H9 (cell line): ENCODE measurements around the gene PRSS23. TPM values are rescaled to one million over a fixed set of nuclear protein-coding genes. Genes with fewer than 3 reads are reported as not detected.

ENCODE experiments used
- DNase-seq: peaks from one replicate; pipeline ENCODE4 v3.0.0-alpha.2; 2017
- H2AFZ ChIP-seq: one replicate; pipeline ENCODE4 v1.6.1; 2013; ENCODE audit warnings: mild to moderate bottlenecking, low read length, control low read depth, moderate library complexity
- H2AK5ac ChIP-seq: 2 replicates; pipeline ENCODE4 v1.6.1; 2013; ENCODE audit warnings: low read length, control low read depth, mixed read lengths; ENCODE audit not compliant: insufficient read length
- H2BK120ac ChIP-seq: one replicate; pipeline ENCODE4 v1.6.1; 2013; ENCODE audit warnings: low read depth, mild to moderate bottlenecking, low read length, control low read depth, inconsistent platforms; ENCODE audit not compliant: poor library complexity, severe bottlenecking
- H2BK12ac ChIP-seq: 2 replicates; pipeline ENCODE4 v1.6.1; 2013; ENCODE audit warnings: low read length, control low read depth, mixed read lengths, low read depth; ENCODE audit not compliant: insufficient read length
- H2BK15ac ChIP-seq: 2 replicates; pipeline ENCODE4 v1.6.1; 2013; ENCODE audit warnings: low read depth, low read length, control low read depth
- H2BK20ac ChIP-seq: one replicate; pipeline ENCODE4 v1.6.1; 2013; ENCODE audit warnings: low read depth, mild to moderate bottlenecking, low read length, control low read depth, inconsistent platforms; ENCODE audit not compliant: poor library complexity, severe bottlenecking
- H2BK5ac ChIP-seq: 2 replicates; pipeline ENCODE4 v1.6.1; 2013; ENCODE audit warnings: low read length, control low read depth, mixed read lengths; ENCODE audit not compliant: insufficient read length
- H3K14ac ChIP-seq: 2 replicates; pipeline ENCODE4 v1.6.1; 2013; ENCODE audit warnings: low read length, control low read depth; ENCODE audit not compliant: insufficient read depth
- H3K18ac ChIP-seq: 2 replicates; pipeline ENCODE4 v1.6.1; 2013; ENCODE audit warnings: low read depth, mild to moderate bottlenecking, mixed read lengths, low read length, control low read depth; ENCODE audit not compliant: insufficient read length
- H3K23ac ChIP-seq: 2 replicates; pipeline ENCODE4 v1.6.1; 2013; ENCODE audit warnings: low read length, control low read depth, mixed read lengths, low read depth; ENCODE audit not compliant: insufficient read length
- H3K23me2 ChIP-seq: 2 replicates; pipeline ENCODE4 v1.6.1; 2013; ENCODE audit warnings: low read depth, mild to moderate bottlenecking, mixed read lengths, low read length, control low read depth; ENCODE audit not compliant: insufficient read length, poor library complexity, severe bottlenecking
- H3K27ac ChIP-seq: 2 replicates; pipeline ENCODE4 v1.5.1; 2013; ENCODE audit warnings: low read length, control low read depth, mixed read lengths, low read depth; ENCODE audit not compliant: insufficient read length
- H3K27me3 ChIP-seq: 2 replicates; pipeline ENCODE4 v1.6.1; 2013; ENCODE audit warnings: low read length, control low read depth, inconsistent platforms; ENCODE audit not compliant: insufficient read depth
- H3K4ac ChIP-seq: 2 replicates; pipeline ENCODE4 v1.6.1; 2013; ENCODE audit warnings: low read depth, mild to moderate bottlenecking, control low read depth, inconsistent platforms, low read length, moderate library complexity
- H3K4me1 ChIP-seq: 2 replicates; pipeline ENCODE4 v1.6.1; 2013; ENCODE audit warnings: low read length, control low read depth, inconsistent platforms; ENCODE audit not compliant: insufficient read depth
- H3K4me2 ChIP-seq: 2 replicates; pipeline ENCODE4 v1.6.1; 2013; ENCODE audit warnings: low read length, control low read depth, mixed read lengths; ENCODE audit not compliant: insufficient read length, insufficient read depth
- H3K56ac ChIP-seq: 2 replicates; pipeline ENCODE4 v1.6.1; 2013; ENCODE audit warnings: low read depth, mild to moderate bottlenecking, mixed read lengths, low read length, control low read depth; ENCODE audit not compliant: insufficient read length
- H3K79me1 ChIP-seq: 2 replicates; pipeline ENCODE4 v1.6.1; 2013; ENCODE audit warnings: low read depth, mild to moderate bottlenecking, moderate library complexity, low read length, control low read depth, inconsistent platforms; ENCODE audit not compliant: insufficient read depth, poor library complexity, severe bottlenecking
- H3K79me2 ChIP-seq: 2 replicates; pipeline ENCODE4 v1.6.1; 2013; ENCODE audit warnings: low read length, control low read depth, inconsistent platforms; ENCODE audit not compliant: insufficient read depth
- H3K9ac ChIP-seq: 2 replicates; pipeline ENCODE4 v1.6.1; 2013; ENCODE audit warnings: low read length, control low read depth, mixed read lengths; ENCODE audit not compliant: insufficient read length; ENCODE audit errors: extremely low read depth
- H3K9me3 ChIP-seq: one replicate; pipeline ENCODE4 v1.6.1; 2013; ENCODE audit warnings: low read depth, low read length, inconsistent platforms; ENCODE audit not compliant: control insufficient read depth
- H3T11ph ChIP-seq: one replicate; pipeline ENCODE4 v1.6.1; 2013; ENCODE audit warnings: mild to moderate bottlenecking, low read length, control low read depth, inconsistent platforms
- H4K20me1 ChIP-seq: one replicate; pipeline ENCODE4 v1.6.1; 2013; ENCODE audit not compliant: control insufficient read depth, insufficient read length, insufficient read depth
- H4K5ac ChIP-seq: 2 replicates; pipeline ENCODE4 v1.6.1; 2013; ENCODE audit warnings: low read depth, mild to moderate bottlenecking, mixed read lengths, low read length, control low read depth; ENCODE audit not compliant: insufficient read length
- H4K8ac ChIP-seq: replicated peaks from 2 replicates; pipeline ENCODE4 v1.6.1; 2013; ENCODE audit warnings: low read length, control low read depth, mixed read lengths, low read depth; ENCODE audit not compliant: insufficient read length
- H4K91ac ChIP-seq: 2 replicates; pipeline ENCODE4 v1.6.1; 2013; ENCODE audit warnings: low read depth, mild to moderate bottlenecking, moderate library complexity, mixed read lengths, low read length, control low read depth; ENCODE audit not compliant: insufficient read length
- H3K27ac Mint-ChIP-seq, 3 experiments: 2 replicates in 2 of 3; 3 replicates in 1 of 3; pipeline ENCODE4 v1.8.0; 2020 to 2021; ENCODE audit warnings: mixed read lengths in 3 of 3, mild to moderate bottlenecking in 1 of 3, moderate library complexity in 1 of 3
- H3K27me3 Mint-ChIP-seq: 2 replicates; pipeline ENCODE4 v1.8.0; 2021; ENCODE audit warnings: low read depth, mild to moderate bottlenecking, moderate library complexity, mixed read lengths
- H3K36me3 Mint-ChIP-seq, 3 experiments: 2 replicates in 2 of 3; 3 replicates in 1 of 3; pipeline ENCODE4 v1.8.0; 2020 to 2021; ENCODE audit warnings: low read depth in 3 of 3, mixed read lengths in 3 of 3; ENCODE audit not compliant: insufficient read depth in 1 of 3
- H3K4me1 Mint-ChIP-seq, 2 experiments: 2 replicates each; pipeline ENCODE4 v1.8.0; 2020; ENCODE audit warnings: mixed read lengths in 2 of 2
- H3K4me3 Mint-ChIP-seq, 2 experiments: 2 replicates in 1 of 2; 3 replicates in 1 of 2; pipeline ENCODE4 v1.8.0; 2020 to 2021; ENCODE audit warnings: mild to moderate bottlenecking in 2 of 2, mixed read lengths in 2 of 2, moderate library complexity in 1 of 2
- H3K9me3 Mint-ChIP-seq, 2 experiments: 2 replicates in 1 of 2; 3 replicates in 1 of 2; pipeline ENCODE4 v1.8.0; 2020; ENCODE audit warnings: mild to moderate bottlenecking in 2 of 2, mixed read lengths in 2 of 2, moderate library complexity in 1 of 2
- CTCF ChIP-seq: fragments of 200-600 bp; sonication (generic); conservative IDR thresholded peaks from 3 replicates; pipeline ENCODE4 v1.8.0; 2021; ENCODE audit warnings: antibody characterized with exemption, mild to moderate bottlenecking
- WGBS: extraction: QIAGEN DNeasy Blood & Tissue Kit; methylation state at CpG from one replicate; pipeline ENCODE4 v1.1.7; 2013; ENCODE audit warnings: missing lambda C conversion rate, low lambda C conversion rate, mixed read lengths; ENCODE audit not compliant: insufficient read length; ENCODE audit errors: extremely low coverage; 5-methylcytosine and 5-hydroxymethylcytosine counted together
- total RNA-seq: library from RNA; stranded (reverse); gene quantifications from 2 replicates; pipeline ENCODE4 v1.2.1, GENCODE V29; 2021

The PRSS23 gene
- total RNA-seq, 1 experiment from 2014 or later, result 6.9 TPM

- no peak overlapping the region for H3K27ac Mint-ChIP-seq
- Histone ChIP-seq H3K9ac (no peak overlapping the region), H3K23me2 (no peaks in the 10 kb centered on the region), H3K14ac (no peak overlapping the region), H3K79me1 (no peaks in the 10 kb centered on the region), H4K5ac (no peak overlapping the region), H3K23ac (no peak overlapping the region), H3K56ac (no peak overlapping the region), H2BK120ac (no peak overlapping the region), H2BK5ac (no peak overlapping the region), H4K20me1 (no peaks in the 10 kb centered on the region), H2AFZ (no peak overlapping the region), H3K27ac (no peak overlapping the region), H4K8ac (no peak overlapping the region), H2AK5ac (no peak overlapping the region), H3K27me3 (no peaks in the 10 kb centered on the region), H4K91ac (no peak overlapping the region), H3K9me3 (no peaks in the 10 kb centered on the region), H2BK20ac (no peak overlapping the region), H3K4me1 (no peaks in the 10 kb centered on the region), H3K4me2 (no peak overlapping the region), H3K79me2 (no peaks in the 10 kb centered on the region), H3T11ph (no peak overlapping the region), H2BK12ac (no peak overlapping the region), H2BK15ac (no peak overlapping the region), H3K4ac (no peak overlapping the region), H3K18ac (no peak overlapping the region)
- H3K9me3 Mint-ChIP-seq, result no peaks in the 10 kb centered on the region
- no peak overlapping the region for H3K4me3 Mint-ChIP-seq
- H3K4me1 Mint-ChIP-seq, result peaks cover 0 to 5% of the 10 kb centered on the region in 2 experiments; a peak in 1 of 4 replicates
- TF ChIP-seq CTCF, result no peak
- no CpG with 5 or more reads among the region's 2 CpGs for WGBS
- H3K27me3 Mint-ChIP-seq, result no peaks in the 10 kb centered on the region; the same call in 1 of the 2 replicates
- DNase-seq, result no peak
- H3K36me3 Mint-ChIP-seq, result no peaks in the 10 kb centered on the region
Observed at GRCh38 chr11:86783661-86784060, 16.7 kb upstream of the PRSS23 start.
